H1 (cell line): ENCODE results near the gene MESD. TPM values are rescaled to one million over a fixed set of nuclear protein-coding genes. Genes with fewer than 3 reads are reported as not detected.

Source experiments
- ASH2L ChIP-seq: fragments of 200-600, 300-600 bp; sonication (generic); IDR thresholded peaks from one replicate; pipeline ENCODE4 v1.7.1; 2017; ENCODE audit warnings: low read length
- CEBPB ChIP-seq: IDR thresholded peaks from 2 replicates; pipeline ENCODE4 v1.6.1; 2012; ENCODE audit warnings: low read depth, low read length
- EGR1 ChIP-seq: IDR thresholded peaks from 2 replicates; pipeline ENCODE4 v1.6.1; 2011; ENCODE audit warnings: low read depth, low read length, borderline replicate concordance
- EP300 ChIP-seq, 2 experiments: IDR thresholded peaks; 1 replicate in 1 of 2; 2 replicates in 1 of 2; pipeline ENCODE4 v1.6.1; 2011 to 2012; ENCODE audit warnings: low read depth in 2 of 2, low read length in 2 of 2, mild to moderate bottlenecking in 2 of 2, borderline replicate concordance in 1 of 2, inconsistent platforms in 1 of 2, moderate library complexity in 1 of 2
- MAFK ChIP-seq: IDR thresholded peaks from 2 replicates; pipeline ENCODE4 v1.6.1; 2012; ENCODE audit warnings: low read depth, mild to moderate bottlenecking, improper control_type of control experiment, low read length
- SP1 ChIP-seq: IDR thresholded peaks from 2 replicates; pipeline ENCODE4 v1.6.1; 2011; ENCODE audit warnings: low read depth, low read length
- polyA plus RNA-seq, 7 experiments: library from polyadenylated mRNA; depleted of rRNA in 3 of 7; stranded (reverse) in 5 of 7; unstranded in 2 of 7; fragments of >200 nt in 5 of 7; fragments of 200-250 nt in 2 of 7; gene quantifications; 1 replicate in 5 of 7; 2 replicates in 1 of 7; 4 replicates in 1 of 7; pipeline versions ENCODE4 v1.2.1 to v1.2.3, GENCODE V29; 2011 to 2013; ENCODE audit warnings: missing spikeins in 2 of 7, mixed read lengths in 2 of 7
- total RNA-seq: library from RNA; stranded (reverse); fragmentation: NEBNext Ultra II Directional; extraction: Animal tissue kit (Norgen Biotek cat#: 25700); gene quantifications from 2 replicates; pipeline ENCODE4 v1.2.1, GENCODE V29; 2021
- TF ChIP-seq, protein P1 (sequence below): IDR thresholded peaks from 2 replicates; pipeline ENCODE4 v1.6.1; 2012; ENCODE audit warnings: low read length, inconsistent platforms

The MESD gene
- total and polyA plus RNA-seq, 2 of the 8 experiments (the other 6 are each of a cell fraction or from before 2014, with no cell fraction given) = 11.0 to 28.3 TPM

GRCh38 chr15:81000144-81000623 is 10.6 kb upstream of the MESD start (continued):
- TF ChIP-seq, protein P1, sequence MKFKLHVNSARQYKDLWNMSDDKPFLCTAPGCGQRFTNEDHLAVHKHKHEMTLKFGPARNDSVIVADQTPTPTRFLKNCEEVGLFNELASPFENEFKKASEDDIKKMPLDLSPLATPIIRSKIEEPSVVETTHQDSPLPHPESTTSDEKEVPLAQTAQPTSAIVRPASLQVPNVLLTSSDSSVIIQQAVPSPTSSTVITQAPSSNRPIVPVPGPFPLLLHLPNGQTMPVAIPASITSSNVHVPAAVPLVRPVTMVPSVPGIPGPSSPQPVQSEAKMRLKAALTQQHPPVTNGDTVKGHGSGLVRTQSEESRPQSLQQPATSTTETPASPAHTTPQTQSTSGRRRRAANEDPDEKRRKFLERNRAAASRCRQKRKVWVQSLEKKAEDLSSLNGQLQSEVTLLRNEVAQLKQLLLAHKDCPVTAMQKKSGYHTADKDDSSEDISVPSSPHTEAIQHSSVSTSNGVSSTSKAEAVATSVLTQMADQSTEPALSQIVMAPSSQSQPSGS = peak; percentile 49; the same call in 1 of the 2 replicates
- TF ChIP-seq EGR1 (no peak), MAFK (no peak), ASH2L (no peak), CEBPB (no peak), SP1 (no peak), EP300 (IDR thresholded peaks at IDR 0.05; ENCODE audit: borderline replicate concordance in 1 of 2, low read depth in 2 of 2, low read length in 2 of 2) (no peak)
